Calu3 (cell line): ENCODE measurements around the gene PKD2L1. TPM values are rescaled to one million over a fixed set of nuclear protein-coding genes. Genes with fewer than 3 reads are reported as not detected.
"Not testable (repeated sequence)": the region's sequence is repeated elsewhere in the genome, so short reads cannot be mapped to it uniquely, and the experiment has no call there.

Experiments used
- Bru-seq: library from RNA; stranded (reverse); fragments of 400-500 nt; gene quantifications from one replicate; lab custom pipeline; 2021; lab: Mats Ljungman, UMichigan
- BruChase-seq, 2 experiments: library from RNA; stranded (reverse); fragments of 400-500 nt; gene quantifications; one replicate each; lab custom pipeline; 2021; lab: Mats Ljungman, UMichigan
- BruUV-seq: library from RNA; stranded (reverse); fragments of 400-500 nt; replicated peaks from 2 replicates; lab custom pipeline; 2021; lab: Mats Ljungman, UMichigan
- CTCF ChIA-PET: fragments of 300-600 bp; sonication (Branson Sonifier 250); formaldehyde crosslinking; loops from one replicate; lab custom pipeline; 2022; ENCODE audit warnings: antibody characterized with exemption; lab: Charles Lee
- DNase-seq: peaks from one replicate; pipeline ENCODE4 v3.0.0; 2022
- H3K27ac Mint-ChIP-seq: one replicate; pipeline ENCODE4 v1.8.0; 2022; ENCODE audit warnings: mixed read lengths; ENCODE audit not compliant: unreplicated experiment
- H3K27me3 Mint-ChIP-seq: one replicate; pipeline ENCODE4 v1.8.0; 2022; ENCODE audit warnings: mixed read lengths; ENCODE audit not compliant: unreplicated experiment
- H3K36me3 Mint-ChIP-seq: one replicate; pipeline ENCODE4 v1.8.0; 2022; ENCODE audit warnings: mild to moderate bottlenecking, moderate library complexity, mixed read lengths; ENCODE audit not compliant: insufficient read depth, unreplicated experiment
- H3K4me1 Mint-ChIP-seq: one replicate; pipeline ENCODE4 v1.8.0; 2022; ENCODE audit warnings: mild to moderate bottlenecking, low read depth, mixed read lengths; ENCODE audit not compliant: unreplicated experiment
- H3K4me3 Mint-ChIP-seq: one replicate; pipeline ENCODE4 v1.8.0; 2022; ENCODE audit warnings: mild to moderate bottlenecking, low read depth, moderate library complexity, mixed read lengths; ENCODE audit not compliant: unreplicated experiment
- H3K9me3 Mint-ChIP-seq: one replicate; pipeline ENCODE4 v1.8.0; 2022; ENCODE audit warnings: low read depth, mixed read lengths; ENCODE audit not compliant: unreplicated experiment
- intact Hi-C: fragments of 100-400 bp; cut with micrococcal nuclease; formaldehyde crosslinking; loops from one replicate; pipeline ENCODE4 v1.10.0; 2022; ENCODE audit not compliant: unreplicated experiment
- long read RNA-seq: library from polyadenylated mRNA; stranded (forward); transcript quantifications from one replicate; pipeline ENCODE4 v2.0.0, GENCODE V29; 2022
- total RNA-seq: library from RNA; stranded (reverse); gene quantifications from 2 replicates; pipeline ENCODE4 v1.2.3, GENCODE V29; 2022
- TF ChIP-seq, protein P1 (sequence below): fragments of 200-600 bp; IDR thresholded peaks from one replicate; pipeline ENCODE4 v1.8.0; 2022; ENCODE audit warnings: antibody characterized with exemption; ENCODE audit not compliant: unreplicated experiment

The PKD2L1 gene
- total RNA-seq = not detected in 2 replicates
- Bru-seq, nascent RNA = percentile 2 among the genes with signal in this experiment
- BruChase-seq, experiment 1, labeled RNA remaining after a 6-hour chase = percentile 12 among the genes with signal in this experiment
- BruChase-seq, experiment 2, labeled RNA remaining after a 2-hour chase = not detected
- long read RNA-seq = 0 reads

DNA sequence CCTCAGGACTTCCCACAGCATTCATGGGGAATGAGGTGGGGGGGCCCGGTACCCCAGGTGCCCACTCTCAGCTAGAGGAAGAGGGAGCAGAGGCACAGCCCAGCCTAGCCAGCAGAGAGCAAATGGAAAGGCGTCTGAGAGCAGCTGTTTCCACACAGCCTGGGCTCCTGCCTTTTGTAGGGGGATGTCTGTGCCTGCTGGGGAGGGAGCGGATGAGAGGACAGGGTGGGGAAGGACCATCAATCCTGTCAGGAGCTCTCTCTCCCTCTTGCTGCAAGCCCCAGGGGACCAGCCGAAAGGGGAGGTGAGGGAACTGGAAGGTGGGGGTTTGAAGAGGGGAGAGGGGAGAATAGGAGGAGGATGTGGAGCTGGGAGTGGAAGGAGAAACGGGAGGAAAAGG lies at the start of gene PKD2L1:
Gene PKD2L1 (minus strand): TSS at position 150 of the 400 bp plus-strand sequence. CDS start 125 bp downstream, at position 25.
- no peaks in the 10 kb centered on the region for H3K36me3 Mint-ChIP-seq
- CTCF ChIA-PET = interaction anchor here (0.6 kb wide), 1 partner anchor 11 kb away, joined by 3 read pairs; no protein-coding TSS in a partner anchor

DNA sequence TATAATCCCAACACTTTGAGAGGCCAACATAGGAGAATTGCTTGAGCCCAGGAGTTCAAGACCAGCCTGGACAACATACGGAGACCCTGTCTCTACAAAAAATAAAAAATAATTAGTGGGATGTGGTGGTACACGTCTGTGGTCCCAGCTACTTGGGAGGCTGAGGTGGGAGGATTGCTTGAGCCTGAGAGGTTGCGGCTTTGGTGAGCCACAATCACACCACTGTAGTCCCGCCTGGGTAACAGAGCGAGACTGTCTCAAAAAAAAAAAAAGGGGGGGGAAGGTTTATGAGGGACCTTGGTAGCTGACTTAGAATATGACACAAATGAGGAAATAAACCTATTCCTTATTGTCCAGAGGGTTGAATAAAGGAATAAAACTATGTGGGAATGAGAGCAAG lies 47.8 kb upstream of the PKD2L1 start:
- intact Hi-C loops = no loop called here
- CTCF ChIA-PET = no interaction called here
- no TSS peak for BruUV-seq
- Mint-ChIP-seq H3K4me3 (no peak overlapping the region), H3K4me1 (no peaks in the 10 kb centered on the region), H3K36me3 (no peaks in the 10 kb centered on the region), H3K9me3 (no peaks in the 10 kb centered on the region), H3K27ac (no peak overlapping the region), H3K27me3 (no peaks in the 10 kb centered on the region)
- TF ChIP-seq, protein P1, sequence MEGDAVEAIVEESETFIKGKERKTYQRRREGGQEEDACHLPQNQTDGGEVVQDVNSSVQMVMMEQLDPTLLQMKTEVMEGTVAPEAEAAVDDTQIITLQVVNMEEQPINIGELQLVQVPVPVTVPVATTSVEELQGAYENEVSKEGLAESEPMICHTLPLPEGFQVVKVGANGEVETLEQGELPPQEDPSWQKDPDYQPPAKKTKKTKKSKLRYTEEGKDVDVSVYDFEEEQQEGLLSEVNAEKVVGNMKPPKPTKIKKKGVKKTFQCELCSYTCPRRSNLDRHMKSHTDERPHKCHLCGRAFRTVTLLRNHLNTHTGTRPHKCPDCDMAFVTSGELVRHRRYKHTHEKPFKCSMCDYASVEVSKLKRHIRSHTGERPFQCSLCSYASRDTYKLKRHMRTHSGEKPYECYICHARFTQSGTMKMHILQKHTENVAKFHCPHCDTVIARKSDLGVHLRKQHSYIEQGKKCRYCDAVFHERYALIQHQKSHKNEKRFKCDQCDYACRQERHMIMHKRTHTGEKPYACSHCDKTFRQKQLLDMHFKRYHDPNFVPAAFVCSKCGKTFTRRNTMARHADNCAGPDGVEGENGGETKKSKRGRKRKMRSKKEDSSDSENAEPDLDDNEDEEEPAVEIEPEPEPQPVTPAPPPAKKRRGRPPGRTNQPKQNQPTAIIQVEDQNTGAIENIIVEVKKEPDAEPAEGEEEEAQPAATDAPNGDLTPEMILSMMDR = no peak
- no peak for DNase-seq

More for the DNA sequence above, at the start of gene PKD2L1:
- no TSS peak for BruUV-seq
- no peaks in the 10 kb centered on the region for H3K9me3 Mint-ChIP-seq
- H3K4me3 Mint-ChIP-seq = no peak within 1 kb of the TSS
- peaks cover 94% of the 10 kb centered on the region for H3K27me3 Mint-ChIP-seq
- no peak for DNase-seq
- TF ChIP-seq, protein P1 = no peak
- intact Hi-C loops = loop anchor here (10.0 kb wide), 1 partner anchor 185 kb away; the partner anchor contains the start of gene SEC31B
- H3K27ac Mint-ChIP-seq = no peak within 1 kb of the TSS
- no peaks in the 10 kb centered on the region for H3K4me1 Mint-ChIP-seq

DNA sequence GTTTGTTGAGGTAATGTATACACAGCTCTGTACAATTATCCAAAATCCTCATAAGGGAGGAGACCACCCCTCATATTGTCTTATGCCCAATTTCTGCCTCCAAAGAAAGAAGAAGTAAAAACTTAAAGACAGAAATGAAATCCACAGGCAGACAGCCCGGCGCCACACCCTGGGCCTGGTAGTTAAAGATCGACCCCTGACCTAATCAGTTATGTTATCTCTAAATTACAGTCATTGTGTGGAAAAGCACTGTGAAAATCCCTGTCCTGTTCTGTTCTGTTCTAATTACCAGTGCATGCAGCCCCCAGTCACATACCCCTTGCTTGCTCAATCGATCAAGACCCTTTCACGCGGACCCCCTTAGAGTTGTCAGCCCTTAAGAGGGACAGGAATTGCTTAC lies 46.6 kb upstream of the PKD2L1 start:
- H3K4me3 Mint-ChIP-seq, intact Hi-C loops, H3K27me3 Mint-ChIP-seq, CTCF ChIA-PET, H3K4me1 Mint-ChIP-seq, H3K9me3 Mint-ChIP-seq, H3K36me3 Mint-ChIP-seq, DNase-seq, BruUV-seq: not testable (repeated sequence)
- peak overlapping the region; percentile 58 for H3K27ac Mint-ChIP-seq

DNA sequence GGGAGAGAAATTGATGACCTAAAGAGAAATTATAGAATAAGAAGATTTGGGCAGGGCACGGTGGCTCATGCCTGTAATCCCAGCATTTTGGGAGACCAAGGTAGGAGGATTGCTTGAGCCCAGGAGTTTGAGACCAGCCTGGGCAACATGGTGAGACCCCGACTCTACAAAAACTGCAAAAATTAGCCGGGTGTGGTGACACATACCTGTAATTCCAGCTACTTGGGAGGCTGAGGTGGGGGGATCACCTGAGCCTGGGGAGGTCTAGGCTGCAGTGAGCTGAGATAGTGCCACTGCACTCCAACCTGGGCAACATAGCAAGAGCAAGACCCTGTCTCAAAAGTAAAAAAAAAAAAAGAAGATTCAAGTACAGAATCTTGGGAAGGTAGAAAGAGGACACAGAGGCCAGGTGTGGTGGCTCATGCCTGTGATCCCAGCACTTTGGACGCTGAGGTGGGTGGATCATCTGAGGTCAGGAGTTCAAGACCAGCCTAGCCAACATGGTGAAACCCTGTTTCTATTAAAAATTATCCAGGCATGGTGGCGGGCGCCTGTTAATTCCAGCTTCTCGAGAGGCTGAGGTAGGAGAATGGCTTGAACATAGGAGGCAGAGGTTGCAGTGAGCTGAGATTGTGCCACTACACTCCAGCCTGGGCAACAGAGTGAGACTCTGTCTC lies 44.8 kb upstream of the PKD2L1 start:
- not testable (repeated sequence) for H3K27ac Mint-ChIP-seq, H3K27me3 Mint-ChIP-seq
- CTCF ChIA-PET = interaction anchor here (0.7 kb wide), 1 partner anchor 78 kb away, joined by 4 read pairs; no protein-coding TSS in a partner anchor

DNA sequence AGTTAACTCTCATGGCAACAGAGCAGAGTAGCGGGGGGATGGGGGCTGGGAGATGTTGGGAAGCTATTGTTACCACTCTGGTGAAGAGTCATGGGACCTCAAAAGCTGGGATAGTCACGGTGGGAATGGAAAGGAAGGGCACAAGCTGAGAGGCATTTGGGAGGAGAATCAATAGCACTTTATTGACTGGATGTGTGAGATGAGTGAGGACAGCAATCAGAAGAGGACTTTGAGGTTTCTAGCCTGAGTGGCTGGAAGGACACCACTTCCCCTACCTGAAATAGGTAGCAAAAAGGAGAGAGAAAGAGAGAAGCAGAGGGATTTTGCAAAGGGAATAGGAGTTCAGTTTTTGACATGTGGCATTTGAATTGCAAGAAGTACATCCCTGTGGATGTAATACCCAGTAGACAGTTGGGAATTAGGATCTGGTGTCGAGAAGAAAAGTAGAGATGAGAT lies 44.2 kb upstream of the PKD2L1 start:
- no peaks in the 10 kb centered on the region for H3K4me1 Mint-ChIP-seq
- no peaks in the 10 kb centered on the region for H3K9me3 Mint-ChIP-seq
- DNase-seq = no peak
- H3K27me3 Mint-ChIP-seq = no peaks in the 10 kb centered on the region
- CTCF ChIA-PET = interaction anchor here (0.7 to 1.7 kb wide), 2 partner anchors 28 to 79 kb away, joined by 4 to 8 read pairs; no protein-coding TSS in a partner anchor
- BruUV-seq = no TSS peak
- intact Hi-C loops = no loop called here
- TF ChIP-seq, protein P1 = no peak
- no peak overlapping the region for H3K27ac Mint-ChIP-seq
- H3K4me3 Mint-ChIP-seq = no peak overlapping the region
- peaks cover 11% of the 10 kb centered on the region for H3K36me3 Mint-ChIP-seq

More for the DNA sequence above, 44.8 kb upstream of the PKD2L1 start:
- H3K4me3 Mint-ChIP-seq, BruUV-seq, intact Hi-C loops, H3K9me3 Mint-ChIP-seq, H3K4me1 Mint-ChIP-seq: not testable (repeated sequence)
- peaks cover 11% of the 10 kb centered on the region for H3K36me3 Mint-ChIP-seq
- peak; percentile 8 for DNase-seq
